Keratinocyte (primary cell): ENCODE data around the gene AGPS. TPM values are rescaled to one million over a fixed set of nuclear protein-coding genes. Genes with fewer than 3 reads are reported as not detected.
"Not testable (repeated sequence)": the region's sequence is repeated elsewhere in the genome, so short reads cannot be mapped to it uniquely, and the experiment has no call there.

Experiments used
- DNase-seq: peaks from one replicate; pipeline ENCODE4 v3.0.0-alpha.2; 2011; ENCODE audit warnings: low read depth, missing footprints, low spot score
- FAIRE-seq: peaks from 2 replicates; lab custom pipeline; 2011; peaks lifted over from hg19 to GRCh38; lab: Jason Lieb, UNC
- H2AFZ ChIP-seq: 2 replicates; pipeline ENCODE4 v1.6.0; 2012; ENCODE audit warnings: low read length, control low read depth, inconsistent platforms; ENCODE audit not compliant: control insufficient read depth
- H3K27ac ChIP-seq: 2 replicates; pipeline ENCODE4 v1.5.1; 2011; ENCODE audit warnings: low read length; ENCODE audit not compliant: control insufficient read depth, insufficient read depth
- H3K27me3 ChIP-seq: 3 replicates; pipeline ENCODE4 v1.6.0; 2011; ENCODE audit warnings: low read length; ENCODE audit not compliant: control insufficient read depth, insufficient read depth; ENCODE audit errors: extremely low read depth
- H3K36me3 ChIP-seq, 2 experiments: 2 replicates in 1 of 2; 3 replicates in 1 of 2; pipeline ENCODE4 v1.5.1; 2011; ENCODE audit warnings: low read length in 2 of 2, mild to moderate bottlenecking in 1 of 2; ENCODE audit not compliant: control insufficient read depth in 2 of 2, insufficient read depth in 2 of 2; ENCODE audit errors: extremely low read depth in 1 of 2
- H3K4me1 ChIP-seq: 3 replicates; pipeline ENCODE4 v1.5.1; 2011; ENCODE audit warnings: low read length; ENCODE audit not compliant: control insufficient read depth, insufficient read depth; ENCODE audit errors: extremely low read depth
- H3K4me2 ChIP-seq: 3 replicates; pipeline ENCODE4 v1.6.0; 2011; ENCODE audit warnings: low read depth, low read length; ENCODE audit not compliant: control insufficient read depth, insufficient read depth; ENCODE audit errors: extremely low read depth
- H3K4me3 ChIP-seq, 3 experiments: fragments of 200-600 bp in 1 of 3; sonication (generic) in 1 of 3; 2 replicates in 2 of 3; 3 replicates in 1 of 3; pipeline ENCODE4 v1.5.1; 2011 to 2016; ENCODE audit warnings: low read length in 3 of 3, mild to moderate bottlenecking in 3 of 3, control low read depth in 2 of 3, inconsistent platforms in 1 of 3, low read depth in 1 of 3, mixed read lengths in 1 of 3, mixed run types in 1 of 3, moderate library complexity in 1 of 3; ENCODE audit not compliant: control insufficient read depth in 2 of 3, insufficient read depth in 2 of 3; ENCODE audit errors: extremely low read depth in 1 of 3
- H3K79me2 ChIP-seq: 2 replicates; pipeline ENCODE4 v1.6.0; 2012; ENCODE audit warnings: low read length; ENCODE audit not compliant: control insufficient read depth, insufficient read depth
- H3K9ac ChIP-seq: 3 replicates; pipeline ENCODE4 v1.6.0; 2011; ENCODE audit warnings: low read length; ENCODE audit not compliant: control insufficient read depth, insufficient read depth; ENCODE audit errors: extremely low read depth
- H3K9me1 ChIP-seq: 3 replicates; pipeline ENCODE4 v1.6.0; 2011; ENCODE audit warnings: low read length; ENCODE audit not compliant: control insufficient read depth, insufficient read depth; ENCODE audit errors: extremely low read depth
- H3K9me3 ChIP-seq: 2 replicates; pipeline ENCODE4 v1.5.1; 2012; ENCODE audit warnings: low read depth, low read length; ENCODE audit not compliant: control insufficient read depth
- H4K20me1 ChIP-seq: 3 replicates; pipeline ENCODE4 v1.6.0; 2011; ENCODE audit warnings: low read length; ENCODE audit not compliant: control insufficient read depth, insufficient read depth; ENCODE audit errors: extremely low read depth
- EZH2 ChIP-seq: IDR thresholded peaks from one replicate; pipeline ENCODE4 v1.6.1; 2012; ENCODE audit warnings: inconsistent platforms, mild to moderate bottlenecking, low read length, moderate library complexity
- dilution Hi-C: fragments of 300-500 bp; cut with MboI; formaldehyde crosslinking; loops from one replicate; pipeline ENCODE4 v1.7.0; 2020; ENCODE audit warnings: low sequenced_read_pairs; ENCODE audit not compliant: extremely low pct_ligation_motif_present
- polyA plus RNA-seq, 5 experiments: library from polyadenylated mRNA; depleted of rRNA in 3 of 5; stranded (reverse) in 3 of 5; stranded (forward) in 1 of 5; unstranded in 1 of 5; fragments of >200 nt; gene quantifications; 1 replicate in 1 of 5; 2 replicates in 3 of 5; 3 replicates in 1 of 5; pipeline versions ENCODE4 v1.2.1 to v1.2.3, GENCODE V29; 2011 to 2012; ENCODE audit warnings: missing spikeins in 2 of 5, low read depth in 1 of 5, low replicate concordance in 1 of 5
- TF ChIP-seq, protein P1 (sequence below), 3 experiments: IDR thresholded peaks in 1 of 3; conservative IDR thresholded peaks in 1 of 3; optimal IDR thresholded peaks in 1 of 3; 2 replicates in 2 of 3; 3 replicates in 1 of 3; pipeline versions ENCODE3 to v1.5.1; 2011; ENCODE audit warnings: low read length in 3 of 3, mild to moderate bottlenecking in 3 of 3, moderate library complexity in 2 of 3, control low read depth in 1 of 3, inconsistent platforms in 1 of 3; ENCODE audit not compliant: insufficient read depth in 2 of 3; ENCODE audit errors: extremely low read depth in 1 of 3

AGPS gene
- polyA plus RNA-seq, 1 donor (not counting 4 experiments of a cell fraction or from before 2014, with no cell fraction given) = 28.0 TPM

DNA sequence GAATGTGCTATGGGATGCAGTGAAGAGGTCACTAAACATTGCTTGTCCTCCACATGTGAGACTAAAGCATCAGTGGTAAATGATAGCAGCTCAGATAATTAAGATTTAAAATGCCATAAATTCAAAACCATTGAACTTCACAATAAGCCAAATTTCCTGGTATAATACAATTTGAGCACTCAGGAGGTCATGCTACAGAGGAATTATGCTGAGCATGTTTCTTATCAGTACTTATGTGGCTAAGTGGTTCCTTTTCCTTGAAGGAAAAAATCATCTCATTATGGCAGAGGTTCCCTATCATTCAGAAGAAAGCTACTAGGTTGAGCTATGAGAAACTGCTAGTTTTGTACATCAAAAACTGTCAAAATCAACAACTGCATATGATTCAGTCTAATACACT, 156.6 kb downstream of the AGPS start:
- Histone ChIP-seq H3K27me3 (no peaks in the 10 kb centered on the region), H2AFZ (no peak overlapping the region)
- no peak for FAIRE-seq

DNA sequence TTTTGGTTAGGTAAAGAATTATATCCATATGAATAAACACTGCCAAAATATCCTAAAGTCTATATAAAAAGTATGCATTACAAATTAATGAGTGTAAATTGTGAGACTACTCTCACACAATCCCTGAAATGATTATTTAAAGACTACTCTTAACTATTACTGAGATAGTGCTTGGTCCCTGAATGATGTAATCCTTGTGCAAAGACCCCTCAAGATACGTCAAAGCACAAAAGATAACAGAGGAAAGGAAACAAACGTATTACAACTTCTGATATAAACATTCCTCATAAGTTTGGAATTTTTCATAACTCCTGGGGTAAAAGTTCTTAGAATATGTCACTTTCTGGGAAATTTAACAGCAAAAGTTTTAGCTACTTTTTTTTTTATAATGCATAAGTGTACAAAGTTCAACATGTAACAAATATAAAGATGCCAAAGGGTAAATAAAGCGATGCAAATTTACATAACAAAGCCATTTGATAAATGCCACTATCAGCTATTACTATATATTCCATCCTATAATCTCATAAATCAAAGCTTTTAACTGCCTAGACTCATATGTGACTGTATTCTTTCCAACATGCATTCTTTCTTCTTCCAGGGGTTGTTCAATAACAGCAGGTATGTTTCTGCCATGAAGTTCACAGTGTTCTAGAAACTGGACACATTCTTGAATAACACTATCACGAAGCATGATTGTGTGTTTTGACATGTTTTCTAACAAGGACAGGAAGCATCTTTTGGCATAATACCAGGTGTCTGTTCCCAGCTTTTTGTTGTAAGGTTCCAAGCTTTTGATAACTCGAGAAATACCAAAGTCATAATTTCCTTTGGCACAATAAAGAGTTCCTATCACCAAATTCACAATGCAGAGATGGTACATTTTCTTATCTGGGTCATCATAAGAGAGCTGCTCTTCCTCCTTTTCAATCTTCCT, 158.0 kb downstream of the AGPS start:
- Histone ChIP-seq H3K27ac (no peak overlapping the region), H3K4me3 (no peak overlapping the region), H3K4me2 (no peak overlapping the region), H3K36me3 (no peaks in the 10 kb centered on the region), H3K9me3 (no peaks in the 10 kb centered on the region), H3K27me3 (no peaks in the 10 kb centered on the region), H4K20me1 (no peaks in the 10 kb centered on the region), H2AFZ (no peak overlapping the region), H3K4me1 (no peaks in the 10 kb centered on the region), H3K79me2 (no peaks in the 10 kb centered on the region), H3K9me1 (no peaks in the 10 kb centered on the region), H3K9ac (no peak overlapping the region)
- DNase-seq (no peak), FAIRE-seq (no peak)
- TF ChIP-seq, protein P1, sequence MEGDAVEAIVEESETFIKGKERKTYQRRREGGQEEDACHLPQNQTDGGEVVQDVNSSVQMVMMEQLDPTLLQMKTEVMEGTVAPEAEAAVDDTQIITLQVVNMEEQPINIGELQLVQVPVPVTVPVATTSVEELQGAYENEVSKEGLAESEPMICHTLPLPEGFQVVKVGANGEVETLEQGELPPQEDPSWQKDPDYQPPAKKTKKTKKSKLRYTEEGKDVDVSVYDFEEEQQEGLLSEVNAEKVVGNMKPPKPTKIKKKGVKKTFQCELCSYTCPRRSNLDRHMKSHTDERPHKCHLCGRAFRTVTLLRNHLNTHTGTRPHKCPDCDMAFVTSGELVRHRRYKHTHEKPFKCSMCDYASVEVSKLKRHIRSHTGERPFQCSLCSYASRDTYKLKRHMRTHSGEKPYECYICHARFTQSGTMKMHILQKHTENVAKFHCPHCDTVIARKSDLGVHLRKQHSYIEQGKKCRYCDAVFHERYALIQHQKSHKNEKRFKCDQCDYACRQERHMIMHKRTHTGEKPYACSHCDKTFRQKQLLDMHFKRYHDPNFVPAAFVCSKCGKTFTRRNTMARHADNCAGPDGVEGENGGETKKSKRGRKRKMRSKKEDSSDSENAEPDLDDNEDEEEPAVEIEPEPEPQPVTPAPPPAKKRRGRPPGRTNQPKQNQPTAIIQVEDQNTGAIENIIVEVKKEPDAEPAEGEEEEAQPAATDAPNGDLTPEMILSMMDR (optimal IDR thresholded peaks at IDR 0.05 in 1 of 3, IDR thresholded peaks at IDR 0.05 in 1 of 3, conservative IDR thresholded peaks at IDR 0.05 in 1 of 3; ENCODE audit: extremely low read depth in 1 of 3, insufficient read depth in 2 of 3, low read length in 3 of 3) = no peak
- dilution Hi-C loops = no loop called here

More for the DNA sequence above, 156.6 kb downstream of the AGPS start:
- dilution Hi-C loops = no loop called here
- Histone ChIP-seq H3K9me3 (no peaks in the 10 kb centered on the region), H3K9me1 (no peaks in the 10 kb centered on the region), H4K20me1 (no peaks in the 10 kb centered on the region), H3K27ac (no peak overlapping the region), H3K4me2 (no peak overlapping the region), H3K9ac (no peak overlapping the region), H3K4me1 (no peaks in the 10 kb centered on the region), H3K4me3 (no peak overlapping the region), H3K79me2 (no peaks in the 10 kb centered on the region), H3K36me3 (no peaks in the 10 kb centered on the region)
- no peak for DNase-seq
- TF ChIP-seq EZH2 = no peak
- TF ChIP-seq, protein P1 (optimal IDR thresholded peaks at IDR 0.05 in 1 of 3, IDR thresholded peaks at IDR 0.05 in 1 of 3, conservative IDR thresholded peaks at IDR 0.05 in 1 of 3; ENCODE audit: extremely low read depth in 1 of 3, insufficient read depth in 2 of 3, low read length in 3 of 3) = no peak

DNA sequence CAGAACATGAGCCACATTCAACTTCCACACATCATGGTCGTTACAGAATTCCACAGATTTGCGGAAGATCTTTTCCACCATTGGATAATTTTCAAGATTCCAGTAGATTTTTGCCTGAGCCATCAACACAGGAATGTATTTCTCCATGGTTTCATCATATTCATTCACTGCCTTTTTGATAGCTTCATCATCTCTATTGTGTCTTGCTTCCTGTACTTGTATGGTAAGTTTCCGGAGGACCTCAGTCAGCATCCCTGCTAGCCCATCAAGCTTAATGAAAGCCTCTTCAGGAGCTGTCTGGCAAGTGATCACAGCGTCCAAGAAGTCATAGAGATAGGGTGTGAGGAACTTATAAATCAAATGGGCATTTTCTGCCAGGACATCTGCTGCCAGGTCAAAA, 158.8 kb downstream of the AGPS start:
- H3K4me2 ChIP-seq, H3K27ac ChIP-seq, H2AFZ ChIP-seq, H3K79me2 ChIP-seq, H4K20me1 ChIP-seq, DNase-seq, H3K4me1 ChIP-seq, H3K9ac ChIP-seq, FAIRE-seq, H3K9me3 ChIP-seq, H3K36me3 ChIP-seq, H3K4me3 ChIP-seq, H3K27me3 ChIP-seq, H3K9me1 ChIP-seq, dilution Hi-C loops: not testable (repeated sequence)
